HG02852 (cell line): Measurements from ENCODE around the gene ICAM4.
A peak's percentile ranks its signal among the peaks of the same experiment; 100 is the strongest.
"Not testable (repeated sequence)": the region's sequence is repeated elsewhere in the genome, so short reads cannot be mapped to it uniquely, and the experiment has no call there.

ENCODE experiments used
- ATAC-seq: cut with Tn5 transposase; IDR thresholded peaks from one replicate; pipeline ENCODE4 v1.9.1; 2021; ENCODE audit warnings: mild to moderate bottlenecking, moderate library complexity; ENCODE audit not compliant: unreplicated experiment

The ICAM4 gene

GRCh38 chr19:10268071-10268470 lies 18.7 kb upstream of the ICAM4 start:
- ATAC-seq = no peak

- no peak for ATAC-seq
Observed at GRCh38 chr19:10269333-10270179, 17.2 kb upstream of the ICAM4 start.

- peak; percentile 39 for ATAC-seq
Observed at GRCh38 chr19:10270180-10270615, 16.6 kb upstream of the ICAM4 start.

- ATAC-seq = peak; percentile 45
Observed at GRCh38 chr19:10270616-10271394, 15.9 kb upstream of the ICAM4 start, which contains the start of gene ICAM1. ICAM1 (plus strand) TSS chr19:10271120; CDS start chr19:10271160, 40 bp downstream.

GRCh38 chr19:10271543-10272086 lies 15.1 kb upstream of the ICAM4 start:
- ATAC-seq = peak; percentile 26

GRCh38 chr19:10274589-10274988 lies 12.2 kb upstream of the ICAM4 start:
- no peak for ATAC-seq

- no peak for ATAC-seq
Observed at GRCh38 chr19:10277795-10278589, 8.8 kb upstream of the ICAM4 start.

GRCh38 chr19:10278935-10279334 lies 7.8 kb upstream of the ICAM4 start:
- no peak for ATAC-seq

GRCh38 chr19:10279737-10280442 lies 6.9 kb upstream of the ICAM4 start:
- no peak for ATAC-seq

- ATAC-seq = not testable (repeated sequence)
Observed at GRCh38 chr19:10282043-10282442, 4.7 kb upstream of the ICAM4 start.

- no peak for ATAC-seq
Observed at GRCh38 chr19:10283301-10284064, 3.3 kb upstream of the ICAM4 start.

GRCh38 chr19:10284065-10284959 lies 2.4 kb upstream of the ICAM4 start:
- ATAC-seq = no peak

GRCh38 chr19:10284960-10285278 lies 1.8 kb upstream of the ICAM4 start:
- ATAC-seq = no peak

- ATAC-seq = no peak
Observed at GRCh38 chr19:10285393-10285792, 1.4 kb upstream of the ICAM4 start.

- ATAC-seq = no peak
Observed at GRCh38 chr19:10288662-10289166, 2.0 kb downstream of the ICAM4 start.

GRCh38 chr19:10289167-10289835 lies 2.5 kb downstream of the ICAM4 start:
- ATAC-seq = no peak

- no peak for ATAC-seq
Observed at GRCh38 chr19:10289836-10290356, 3.1 kb downstream of the ICAM4 start, which contains the start of gene ICAM5. ICAM5 (plus strand) TSS chr19:10289952; CDS start chr19:10290044, 92 bp downstream.
